Neuron (in vitro differentiated cells): Measurements from ENCODE around the gene PGPEP1.

Source experiments
- H2AFZ ChIP-seq: one replicate; pipeline ENCODE4 v1.6.1; 2013; ENCODE audit warnings: low read depth, mild to moderate bottlenecking, inconsistent platforms, low read length, moderate library complexity
- H3K27me3 ChIP-seq: one replicate; pipeline ENCODE4 v1.6.1; 2013; ENCODE audit warnings: low read length; ENCODE audit not compliant: insufficient read depth
- H3K36me3 ChIP-seq: one replicate; pipeline ENCODE4 v1.6.1; 2013; ENCODE audit warnings: low read length; ENCODE audit not compliant: insufficient read depth
- H3K4me1 ChIP-seq: one replicate; pipeline ENCODE4 v1.6.1; 2013; ENCODE audit warnings: low read length; ENCODE audit not compliant: insufficient read depth
- H3K4me3 ChIP-seq: 2 replicates; pipeline ENCODE4 v1.5.1; 2013; ENCODE audit warnings: mild to moderate bottlenecking, low read length, moderate library complexity
- H3K9me3 ChIP-seq: one replicate; pipeline ENCODE4 v1.6.1; 2013; ENCODE audit warnings: low read length

The PGPEP1 gene

GRCh38 chr19:18419195-18419698 lies 78.8 kb downstream of the PGPEP1 start, which contains the start of gene SSBP4:
TSS of gene SSBP4 (plus strand) at chr19:18419398. CDS start at chr19:18419649, 251 bp downstream.
- Histone ChIP-seq H3K36me3 (no peaks in the 10 kb centered on the region), H3K9me3 (no peaks in the 10 kb centered on the region), H2AFZ (peak within 1 kb of the TSS; percentile 56), H3K27me3 (no peaks in the 10 kb centered on the region), H3K4me1 (peaks cover 61% of the 10 kb centered on the region), H3K4me3 (peak within 1 kb of the TSS; percentile 55)
